GM08714 (cell line): Measurements from ENCODE around the gene CLEC19A.

Experiments used
- H3K4me3 ChIP-seq: fragments of 200-500 bp; sonication (Bioruptor generic); 2 replicates; pipeline ENCODE4 v1.5.1; 2014; ENCODE audit warnings: mild to moderate bottlenecking, low read length, inconsistent platforms
- ZNF274 ChIP-seq: IDR thresholded peaks from 2 replicates; pipeline ENCODE4 v1.6.1; 2012; ENCODE audit warnings: mild to moderate bottlenecking, low read depth, low read length

The CLEC19A gene

GRCh38 chr16:19269098-19269497 lies 16.4 kb upstream of the CLEC19A start:
- no peak overlapping the region for H3K4me3 ChIP-seq
- TF ChIP-seq ZNF274: no peak

- TF ChIP-seq ZNF274: no peak
- H3K4me3 ChIP-seq: no peak overlapping the region
Measured at GRCh38 chr16:19274165-19274797, 11.2 kb upstream of the CLEC19A start.

GRCh38 chr16:19278403-19278802 lies 7.1 kb upstream of the CLEC19A start:
- TF ChIP-seq ZNF274: no peak
- no peak overlapping the region for H3K4me3 ChIP-seq

GRCh38 chr16:19281246-19281645 lies 4.3 kb upstream of the CLEC19A start:
- no peak for TF ChIP-seq ZNF274
- H3K4me3 ChIP-seq: no peak overlapping the region

- TF ChIP-seq ZNF274: no peak
- no peak overlapping the region for H3K4me3 ChIP-seq
Measured at GRCh38 chr16:19282101-19282500, 3.4 kb upstream of the CLEC19A start.

GRCh38 chr16:19283637-19284036 lies 1.9 kb upstream of the CLEC19A start:
- no peak for TF ChIP-seq ZNF274
- H3K4me3 ChIP-seq: no peak overlapping the region

GRCh38 chr16:19284207-19284606 lies 1.3 kb upstream of the CLEC19A start:
- H3K4me3 ChIP-seq: no peak overlapping the region
- no peak for TF ChIP-seq ZNF274

- TF ChIP-seq ZNF274: no peak
Measured at GRCh38 chr16:19286827-19287226, 1.3 kb downstream of the CLEC19A start.

GRCh38 chr16:19287241-19287640 lies 1.7 kb downstream of the CLEC19A start:
- no peak overlapping the region for H3K4me3 ChIP-seq
- TF ChIP-seq ZNF274: no peak

More at GRCh38 chr16:19286827-19287226, 1.3 kb downstream of the CLEC19A start:
- no peak overlapping the region for H3K4me3 ChIP-seq

GRCh38 chr16:19288872-19289799 lies 3.6 kb downstream of the CLEC19A start:
- TF ChIP-seq ZNF274: no peak
- no peak overlapping the region for H3K4me3 ChIP-seq

- no peak overlapping the region for H3K4me3 ChIP-seq
- no peak for TF ChIP-seq ZNF274
Measured at GRCh38 chr16:19289811-19290485, 4.4 kb downstream of the CLEC19A start.

GRCh38 chr16:19290860-19291259 lies 5.3 kb downstream of the CLEC19A start:
- H3K4me3 ChIP-seq: no peak overlapping the region
- TF ChIP-seq ZNF274: no peak

- H3K4me3 ChIP-seq: no peak overlapping the region
Measured at GRCh38 chr16:19291475-19291874, 5.9 kb downstream of the CLEC19A start.

GRCh38 chr16:19292186-19292585 lies 6.7 kb downstream of the CLEC19A start:
- no peak overlapping the region for H3K4me3 ChIP-seq
- TF ChIP-seq ZNF274: no peak

More at GRCh38 chr16:19291475-19291874, 5.9 kb downstream of the CLEC19A start:
- no peak for TF ChIP-seq ZNF274

- TF ChIP-seq ZNF274: no peak
- no peak overlapping the region for H3K4me3 ChIP-seq
Measured at GRCh38 chr16:19294156-19294649, 8.7 kb downstream of the CLEC19A start.
